Gastroesophageal sphincter (tissue), 3 donors: ENCODE data around the gene AHRR.

Experiments
- CTCF ChIP-seq, 4 experiments: fragments of 200-600 bp in 2 of 4; fragments of 450-650 bp in 2 of 4; sonication (generic) in 1 of 4; IDR thresholded peaks; one replicate each; pipeline ENCODE4 v1.5.1; 2017 to 2019; ENCODE audit warnings: antibody characterized with exemption in 4 of 4, mild to moderate bottlenecking in 2 of 4, moderate library complexity in 2 of 4
- POLR2AphosphoS5 ChIP-seq: sonication (generic); formaldehyde crosslinking; IDR thresholded peaks from one replicate; pipeline ENCODE4 v1.6.1; 2017; ENCODE audit warnings: antibody characterized with exemption

- no peak for TF ChIP-seq CTCF (IDR thresholded peaks at IDR 0.05)
- no peak for TF ChIP-seq POLR2AphosphoS5
Measured at GRCh38 chr5:355379-355935, 33.9 kb downstream of the AHRR start.
